ENCODE data around the gene PEAK1. TPM values are rescaled to one million over a fixed set of nuclear protein-coding genes. Genes with fewer than 3 reads are reported as not detected.

The PEAK1 gene
- total RNA-seq, 2 experiments from 2014 or later = 20.8 to 23.6 TPM

- CTCF ChIA-PET = interaction anchor here (0.5 to 1.4 kb wide), 2 partner anchors 258 to 349 kb away, joined by 3 read pairs; no protein-coding TSS in a partner anchor
- POLR2A ChIA-PET = no interaction called here
- H3K27ac Mint-ChIP-seq = no peak overlapping the region
- H3K27me3 Mint-ChIP-seq = no peaks in the 10 kb centered on the region
- H3K9me3 Mint-ChIP-seq = no peaks in the 10 kb centered on the region
- peaks cover 5% of the 10 kb centered on the region for H3K4me1 Mint-ChIP-seq
- no peak for DNase-seq
- no peak overlapping the region for H3K4me3 Mint-ChIP-seq
- no peaks in the 10 kb centered on the region for H3K36me3 Mint-ChIP-seq (ENCODE audit: low read depth)
Observed at GRCh38 chr15:77144026-77144425, 275.9 kb downstream of the PEAK1 start.

- no peaks in the 10 kb centered on the region for H3K27me3 Mint-ChIP-seq
- peaks cover 5% of the 10 kb centered on the region for H3K4me1 Mint-ChIP-seq
- no peak overlapping the region for H3K4me3 Mint-ChIP-seq
- H3K9me3 Mint-ChIP-seq = peaks cover 2% of the 10 kb centered on the region
- no peak overlapping the region for H3K27ac Mint-ChIP-seq
- ChIA-PET POLR2A (no interaction called here), CTCF (interaction anchor here (1.4 kb wide), 1 partner anchor 349 kb away, joined by 3 read pairs; no protein-coding TSS in a partner anchor)
- H3K36me3 Mint-ChIP-seq (ENCODE audit: low read depth) = no peaks in the 10 kb centered on the region
- DNase-seq = no peak
Observed at GRCh38 chr15:77143616-77144015, 276.3 kb downstream of the PEAK1 start.

- H3K27ac Mint-ChIP-seq = no peak overlapping the region
- ChIA-PET CTCF (no interaction called here), POLR2A (no interaction called here)
- H3K4me1 Mint-ChIP-seq = peaks cover 5% of the 10 kb centered on the region
- H3K36me3 Mint-ChIP-seq (ENCODE audit: low read depth) = no peaks in the 10 kb centered on the region
- no peaks in the 10 kb centered on the region for H3K27me3 Mint-ChIP-seq
- DNase-seq = no peak
- H3K4me3 Mint-ChIP-seq = no peak overlapping the region
- H3K9me3 Mint-ChIP-seq = peaks cover 2% of the 10 kb centered on the region
Observed at GRCh38 chr15:77143191-77143590, 276.7 kb downstream of the PEAK1 start.

GRCh38 chr15:77140220-77140619 is 279.7 kb downstream of the PEAK1 start:
- Mint-ChIP-seq H3K4me3 (no peak overlapping the region), H3K27ac (no peak overlapping the region), H3K36me3 (ENCODE audit: low read depth) (peaks cover 8% of the 10 kb centered on the region), H3K4me1 (peaks cover 5% of the 10 kb centered on the region), H3K27me3 (no peaks in the 10 kb centered on the region), H3K9me3 (peaks cover 6% of the 10 kb centered on the region)
- ChIA-PET POLR2A (no interaction called here), CTCF (no interaction called here)
- no peak for DNase-seq

- H3K4me1 Mint-ChIP-seq = peaks cover 5% of the 10 kb centered on the region
- DNase-seq = no peak
- peaks cover 6% of the 10 kb centered on the region for H3K9me3 Mint-ChIP-seq
- peaks cover 8% of the 10 kb centered on the region for H3K36me3 Mint-ChIP-seq (ENCODE audit: low read depth)
- H3K4me3 Mint-ChIP-seq = no peak overlapping the region
- H3K27ac Mint-ChIP-seq = no peak overlapping the region
- ChIA-PET POLR2A (no interaction called here), CTCF (interaction anchor here (0.7 kb wide), 1 partner anchor 358 kb away, joined by 3 read pairs; no protein-coding TSS in a partner anchor)
- no peaks in the 10 kb centered on the region for H3K27me3 Mint-ChIP-seq
Observed at GRCh38 chr15:77139312-77139711, 280.6 kb downstream of the PEAK1 start.

- Mint-ChIP-seq H3K4me3 (no peak overlapping the region), H3K9me3 (peaks cover 6% of the 10 kb centered on the region), H3K4me1 (no peaks in the 10 kb centered on the region), H3K27me3 (no peaks in the 10 kb centered on the region), H3K27ac (no peak overlapping the region), H3K36me3 (ENCODE audit: low read depth) (peaks cover 8% of the 10 kb centered on the region)
- POLR2A ChIA-PET = interaction anchor here (0.6 kb wide), 1 partner anchor 568 kb away, joined by 5 read pairs; no protein-coding TSS in a partner anchor
- CTCF ChIA-PET = no interaction called here
- DNase-seq = no peak
Observed at GRCh38 chr15:77138167-77138522, 281.8 kb downstream of the PEAK1 start.

- Mint-ChIP-seq H3K4me1 (no peaks in the 10 kb centered on the region), H3K27ac (no peak overlapping the region), H3K4me3 (no peak overlapping the region), H3K27me3 (no peaks in the 10 kb centered on the region), H3K9me3 (peaks cover 6% of the 10 kb centered on the region), H3K36me3 (ENCODE audit: low read depth) (peaks cover 11% of the 10 kb centered on the region)
- CTCF ChIA-PET = no interaction called here
- POLR2A ChIA-PET = no interaction called here
- DNase-seq = no peak
Observed at GRCh38 chr15:77135181-77135580, 284.7 kb downstream of the PEAK1 start.

GRCh38 chr15:77130315-77130930 is 289.5 kb downstream of the PEAK1 start:
- Mint-ChIP-seq H3K9me3 (no peaks in the 10 kb centered on the region), H3K36me3 (ENCODE audit: low read depth) (peaks cover 3% of the 10 kb centered on the region), H3K27me3 (no peaks in the 10 kb centered on the region), H3K4me3 (no peak overlapping the region), H3K27ac (no peak overlapping the region), H3K4me1 (no peaks in the 10 kb centered on the region)
- CTCF ChIA-PET = no interaction called here
- POLR2A ChIA-PET = no interaction called here
- no peak for DNase-seq

GRCh38 chr15:77127626-77128025 is 292.3 kb downstream of the PEAK1 start:
- ChIA-PET CTCF (no interaction called here), POLR2A (no interaction called here)
- Mint-ChIP-seq H3K27ac (no peak overlapping the region), H3K36me3 (ENCODE audit: low read depth) (peaks cover under 1% of the 10 kb centered on the region), H3K4me1 (peaks cover 2% of the 10 kb centered on the region), H3K9me3 (no peaks in the 10 kb centered on the region), H3K4me3 (no peak overlapping the region), H3K27me3 (no peaks in the 10 kb centered on the region)
- DNase-seq = no peak

- H3K27me3 Mint-ChIP-seq = no peaks in the 10 kb centered on the region
- DNase-seq = no peak
- no peaks in the 10 kb centered on the region for H3K9me3 Mint-ChIP-seq
- H3K27ac Mint-ChIP-seq = no peak overlapping the region
- H3K4me3 Mint-ChIP-seq = no peak overlapping the region
- H3K4me1 Mint-ChIP-seq = peaks cover 4% of the 10 kb centered on the region
- H3K36me3 Mint-ChIP-seq (ENCODE audit: low read depth) = no peaks in the 10 kb centered on the region
- POLR2A ChIA-PET = no interaction called here
- CTCF ChIA-PET = interaction anchor here (1.8 kb wide), 1 partner anchor 417 kb away, joined by 9 read pairs; no protein-coding TSS in a partner anchor
Observed at GRCh38 chr15:77126529-77127326, 293.2 kb downstream of the PEAK1 start.

GRCh38 chr15:77123854-77124253 is 296.1 kb downstream of the PEAK1 start:
- CTCF ChIA-PET = no interaction called here
- Mint-ChIP-seq H3K9me3 (no peaks in the 10 kb centered on the region), H3K4me3 (no peak overlapping the region), H3K36me3 (ENCODE audit: low read depth) (no peaks in the 10 kb centered on the region), H3K27me3 (no peaks in the 10 kb centered on the region), H3K27ac (no peak overlapping the region), H3K4me1 (peaks cover 4% of the 10 kb centered on the region)
- no peak for DNase-seq
- POLR2A ChIA-PET = no interaction called here

- Mint-ChIP-seq H3K4me3 (no peak overlapping the region), H3K27me3 (peaks cover 2% of the 10 kb centered on the region), H3K4me1 (peaks cover 4% of the 10 kb centered on the region), H3K9me3 (no peaks in the 10 kb centered on the region), H3K36me3 (ENCODE audit: low read depth) (no peaks in the 10 kb centered on the region), H3K27ac (no peak overlapping the region)
- no peak for DNase-seq
- POLR2A ChIA-PET = no interaction called here
- CTCF ChIA-PET = interaction anchor here (0.5 to 2.0 kb wide), 3 partner anchors 309 to 421 kb away, joined by 3 to 8 read pairs (median 4); no protein-coding TSS in a partner anchor
Observed at GRCh38 chr15:77122576-77122975, 297.3 kb downstream of the PEAK1 start.

GRCh38 chr15:77121599-77121998 is 298.3 kb downstream of the PEAK1 start:
- ChIA-PET CTCF (interaction anchor here (1.1 to 2.0 kb wide), 2 partner anchors 376 to 422 kb away, joined by 4 to 8 read pairs; no protein-coding TSS in a partner anchor), POLR2A (no interaction called here)
- DNase-seq = no peak
- Mint-ChIP-seq H3K36me3 (ENCODE audit: low read depth) (no peaks in the 10 kb centered on the region), H3K27me3 (peaks cover 2% of the 10 kb centered on the region), H3K9me3 (no peaks in the 10 kb centered on the region), H3K4me3 (no peak overlapping the region), H3K27ac (no peak overlapping the region), H3K4me1 (peaks cover 4% of the 10 kb centered on the region)
